Cortex of kidney (tissue), 1 donor: ENCODE measurements around the gene URI1.
"Not testable (repeated sequence)": the region's sequence is repeated elsewhere in the genome, so short reads cannot be mapped to it uniquely, and the experiment has no call there.

Experiments
- DNase-seq: peaks from one replicate; lab custom pipeline; 2025; lab: John Stamatoyannopoulos, UW

URI1 gene

DNA sequence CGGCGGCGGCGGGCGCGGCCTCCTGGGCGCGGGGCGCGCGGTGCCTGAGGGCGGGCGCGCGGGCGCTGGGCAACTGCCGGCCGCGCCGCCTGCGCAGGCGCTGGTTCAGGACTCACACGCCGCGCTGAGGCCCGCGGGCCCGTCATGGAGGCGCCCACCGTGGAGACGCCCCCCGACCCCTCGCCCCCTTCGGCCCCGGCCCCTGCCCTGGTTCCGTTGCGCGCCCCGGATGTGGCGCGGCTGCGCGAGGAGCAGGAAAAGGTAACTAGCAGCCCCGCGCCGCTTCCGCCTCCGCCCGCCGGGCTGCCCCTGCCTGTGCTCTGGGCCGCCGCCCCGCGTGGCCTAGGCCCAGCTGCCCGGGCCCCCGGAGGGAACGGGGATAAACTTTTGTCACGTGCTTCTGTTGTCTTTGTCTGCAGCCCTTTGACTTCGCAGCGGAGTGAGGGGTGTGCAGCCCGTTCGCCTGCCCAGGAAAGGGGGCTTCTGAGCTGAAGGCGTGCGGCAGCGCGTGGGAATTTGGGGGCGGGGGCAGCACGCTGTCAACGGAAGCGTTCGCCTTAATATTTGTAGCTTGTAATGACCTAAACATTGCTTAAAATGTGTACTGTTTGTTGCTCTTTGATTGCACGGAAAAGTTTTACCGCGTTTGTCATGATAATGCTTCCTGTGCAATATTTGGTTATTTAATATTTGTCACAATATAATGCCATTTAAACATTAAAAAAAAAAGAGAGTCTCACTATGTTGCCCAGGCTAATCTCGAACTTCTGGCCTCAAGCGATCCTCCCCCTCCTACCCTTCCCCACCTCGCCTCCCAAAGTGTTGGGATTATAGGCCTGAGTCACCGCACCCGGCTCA is 594 bp downstream of the URI1 start:
- DNase-seq: no peak

- no peak for DNase-seq
Measured at GRCh38 chr19:29943615-29944014, 1.6 kb downstream of the URI1 start.

DNA sequence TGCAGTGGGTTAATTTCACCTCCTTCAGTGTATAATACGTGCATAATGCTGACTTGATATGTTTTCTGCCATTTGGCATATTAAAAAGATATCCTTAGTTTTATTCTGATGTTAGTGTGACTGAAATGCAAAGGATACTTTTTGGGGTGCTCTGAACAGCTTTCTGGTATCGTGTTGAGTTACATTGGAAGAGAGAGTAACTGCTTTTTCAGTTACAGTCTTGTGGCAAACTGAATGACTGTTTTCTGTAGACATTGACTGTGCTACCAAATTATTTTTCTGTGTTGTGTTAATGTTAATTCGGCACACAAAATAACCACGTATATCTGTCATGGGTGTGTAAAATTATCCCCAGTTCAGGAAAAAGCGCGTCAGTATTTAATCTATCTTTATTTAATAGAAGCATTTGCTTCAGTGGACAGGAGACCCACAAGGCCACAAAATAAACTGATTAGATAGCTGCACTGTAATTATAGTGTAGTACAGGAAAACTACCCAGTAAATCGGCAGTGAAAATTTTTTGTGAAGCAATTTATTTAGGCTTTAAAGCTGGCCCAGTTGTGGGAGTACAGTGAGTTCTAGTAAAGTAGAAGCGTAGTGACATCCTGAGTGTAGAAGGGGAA is 2.5 kb downstream of the URI1 start:
- DNase-seq: no peak

GRCh38 chr19:29945017-29945416 is 3.0 kb downstream of the URI1 start:
- DNase-seq: no peak

DNA sequence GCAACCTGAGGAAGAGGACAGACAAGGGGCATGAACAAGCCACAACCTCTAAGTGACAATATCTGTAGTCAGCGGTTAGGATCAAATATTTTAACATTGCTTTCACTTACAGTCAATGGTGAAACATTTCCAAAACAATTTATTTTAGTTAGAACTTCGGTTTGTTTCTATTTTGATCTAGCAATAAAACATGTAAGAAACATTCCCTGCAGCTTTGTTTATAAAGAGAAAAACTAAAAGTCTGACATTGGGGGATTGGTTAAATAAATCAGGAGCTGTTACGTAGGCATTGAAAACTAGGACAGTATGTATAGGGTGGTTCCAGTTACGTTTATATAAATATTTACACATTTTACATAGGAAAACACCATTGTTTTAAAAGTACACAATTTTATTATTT is 3.4 kb downstream of the URI1 start:
- no peak for DNase-seq

DNA sequence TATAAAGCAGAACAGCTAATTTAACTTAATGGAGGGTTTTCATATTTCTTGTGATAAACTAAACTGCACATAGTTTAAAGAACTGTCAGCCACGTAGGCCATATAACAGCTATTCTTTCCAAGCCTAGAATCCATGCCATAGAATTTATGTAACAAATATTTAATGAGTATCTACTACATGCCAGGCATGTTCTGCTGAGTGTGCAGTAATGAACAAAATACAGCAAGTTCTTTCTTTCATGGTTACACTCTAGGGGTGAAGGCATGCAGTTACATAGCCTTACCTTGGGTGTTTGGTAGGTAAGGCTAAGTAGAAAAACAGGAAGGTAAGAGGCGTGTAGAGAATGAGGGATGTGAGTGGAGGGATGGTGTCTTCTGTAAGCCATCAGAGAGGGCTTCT is 4.6 kb downstream of the URI1 start:
- DNase-seq: no peak

DNA sequence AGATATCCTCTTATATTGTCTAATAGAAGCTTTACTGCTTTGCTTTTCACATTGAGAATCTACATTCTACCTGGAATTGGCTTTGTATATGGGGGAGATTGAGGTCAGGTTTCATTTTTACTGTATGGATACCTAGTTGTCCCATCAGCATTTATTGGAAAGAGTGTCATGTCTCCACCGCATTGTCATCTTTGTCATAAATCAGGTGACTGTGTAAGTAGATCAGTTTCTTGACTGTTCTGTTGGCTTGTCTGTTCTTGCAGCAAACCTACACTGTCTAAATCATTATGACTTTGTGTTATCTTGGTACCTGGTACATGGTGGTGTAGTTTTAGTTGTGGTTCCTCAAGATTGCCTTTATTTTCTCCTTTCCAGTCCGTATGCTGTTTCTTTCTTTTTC is 5.8 kb downstream of the URI1 start:
- no peak for DNase-seq

- DNase-seq: not testable (repeated sequence)
Measured at GRCh38 chr19:29948759-29949470, 6.9 kb downstream of the URI1 start.

DNA sequence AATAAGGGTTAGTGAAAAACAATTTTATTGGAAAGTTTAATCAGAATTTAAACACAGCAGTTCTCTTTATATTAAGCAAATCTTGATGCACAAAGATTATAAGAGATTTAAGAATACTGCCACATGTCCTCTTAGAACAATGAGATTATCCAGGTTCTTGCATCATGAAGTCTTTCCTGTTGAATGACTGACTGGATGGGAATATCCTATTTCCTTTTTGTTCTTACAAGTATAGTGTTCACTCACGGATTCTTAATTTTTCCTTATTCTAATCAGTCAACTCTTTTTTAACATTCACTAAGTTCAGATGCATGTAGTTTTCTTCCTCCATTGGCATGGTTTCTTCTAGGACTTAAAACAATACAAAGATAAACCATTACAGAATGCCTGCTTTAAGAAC is 10.1 kb downstream of the URI1 start:
- DNase-seq: no peak

- DNase-seq: no peak
Measured at GRCh38 chr19:29952646-29953045, 10.6 kb downstream of the URI1 start.

DNA sequence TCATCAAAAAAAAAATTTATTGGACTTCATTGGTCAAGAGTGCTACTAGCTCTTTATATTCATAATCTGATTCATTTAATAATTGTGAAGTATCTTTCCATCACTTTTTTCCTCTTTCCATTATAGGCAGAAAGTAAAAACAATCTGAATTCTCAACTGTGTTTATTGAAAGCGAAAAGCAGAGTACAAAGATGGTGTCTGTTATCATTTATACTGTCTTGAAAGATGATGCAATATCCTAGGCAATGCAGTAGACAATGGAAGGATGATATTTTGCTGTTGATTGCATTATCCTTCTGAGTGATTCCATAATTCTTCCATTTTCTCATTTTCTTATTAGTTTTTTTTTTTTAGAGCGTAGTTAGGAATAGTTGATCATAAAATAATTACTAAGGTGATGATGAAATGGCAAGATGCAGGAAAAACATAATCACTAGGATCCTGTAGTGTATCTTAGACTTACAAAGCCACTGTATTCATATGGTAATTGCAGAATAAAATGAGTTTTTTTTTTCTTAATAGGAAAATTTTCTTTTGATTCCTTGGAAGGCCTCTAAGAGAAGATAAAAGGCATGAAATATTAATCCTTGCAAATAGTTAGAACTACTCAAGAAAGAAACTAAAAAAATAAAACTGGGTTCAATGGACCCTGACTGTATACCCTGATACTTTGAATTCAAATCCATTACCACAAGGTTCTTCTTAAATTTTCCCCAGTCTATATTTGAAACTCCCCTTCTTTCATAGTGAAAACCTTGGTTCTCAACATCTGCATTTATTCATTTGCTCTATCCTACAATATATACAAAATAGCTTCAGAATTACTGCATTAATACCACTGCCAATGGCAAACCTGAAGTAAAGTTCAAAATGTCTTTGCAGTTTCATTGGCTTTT is 11.6 kb downstream of the URI1 start:
- DNase-seq: no peak

DNA sequence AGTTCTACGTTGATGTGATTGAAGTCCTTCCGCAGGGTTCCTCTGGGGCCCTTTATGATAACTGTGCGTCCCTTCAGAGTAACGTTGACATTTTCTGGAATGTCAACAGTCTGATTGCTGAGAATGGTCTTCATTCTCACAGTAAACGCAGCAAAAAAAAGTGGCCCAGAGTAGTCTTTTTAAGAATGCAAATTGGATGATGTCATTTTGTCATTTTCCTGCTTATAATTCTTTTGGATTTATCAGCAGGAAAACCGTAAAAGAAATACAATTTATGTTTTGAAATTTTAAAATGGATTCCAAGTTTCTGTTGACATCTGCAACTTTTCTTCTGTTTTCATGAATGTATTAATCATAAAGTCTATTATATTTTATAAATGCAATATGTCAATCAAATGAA is 14.8 kb downstream of the URI1 start:
- no peak for DNase-seq

GRCh38 chr19:29961311-29961710 is 19.3 kb downstream of the URI1 start:
- no peak for DNase-seq

DNA sequence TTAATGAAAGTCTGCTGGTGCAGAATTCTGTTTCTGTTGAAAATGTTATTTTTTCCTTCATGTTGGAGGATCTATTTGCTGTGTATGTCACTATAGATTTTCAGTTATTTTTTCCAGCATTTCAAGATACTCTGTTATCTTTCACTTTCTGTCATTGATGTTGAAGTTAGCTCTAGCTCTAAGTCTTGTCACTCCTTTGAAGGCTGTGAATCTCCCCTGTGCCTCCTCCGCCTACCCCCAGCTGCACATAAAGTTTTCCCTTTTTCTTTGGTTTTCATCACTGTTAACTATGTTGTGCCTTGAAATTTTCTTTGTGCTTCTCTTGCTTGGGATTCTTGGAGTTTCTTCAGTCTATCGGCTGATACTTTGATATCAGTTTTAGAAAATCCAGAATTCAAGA is 20.8 kb downstream of the URI1 start:
- DNase-seq: no peak

DNA sequence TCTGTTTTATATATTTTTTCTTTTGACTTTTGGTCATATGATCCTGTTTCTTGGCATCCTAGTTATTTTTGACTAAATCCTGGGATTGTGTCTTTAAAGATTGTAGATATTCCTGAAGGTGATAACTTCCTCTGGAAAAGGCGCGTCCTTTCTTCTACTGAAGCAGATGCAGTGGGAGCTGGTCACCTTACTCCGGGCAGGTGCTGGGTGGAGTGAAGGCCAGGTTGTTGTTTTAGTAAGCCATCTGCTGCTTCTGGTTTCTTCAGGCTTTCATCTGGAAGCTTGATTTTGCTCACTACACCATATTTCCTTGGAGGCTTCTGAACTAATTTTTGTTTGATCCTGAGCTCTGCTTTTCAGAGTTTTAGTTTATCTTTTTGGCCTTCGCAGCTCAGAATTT is 21.5 kb downstream of the URI1 start:
- no peak for DNase-seq

DNA sequence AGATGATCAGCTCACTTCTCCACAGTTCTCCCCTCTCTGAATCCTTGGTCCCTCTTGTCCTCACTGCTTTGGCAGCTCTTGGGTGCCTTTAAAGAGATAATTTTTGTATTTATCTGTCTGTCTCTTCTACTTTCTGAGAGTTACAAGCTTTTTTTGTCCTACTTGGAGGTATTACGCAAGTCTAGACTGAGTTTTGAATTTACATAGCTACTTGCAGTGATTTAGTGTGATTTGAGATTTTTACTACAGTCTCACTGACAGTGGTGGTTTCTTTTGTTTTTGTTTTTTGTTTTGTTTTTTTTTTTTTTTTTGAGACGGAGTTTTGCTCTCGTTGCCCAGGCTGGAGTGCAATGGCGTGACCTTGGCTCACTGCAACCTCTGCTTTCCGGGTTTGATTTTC is 22.1 kb downstream of the URI1 start:
- no peak for DNase-seq

DNA sequence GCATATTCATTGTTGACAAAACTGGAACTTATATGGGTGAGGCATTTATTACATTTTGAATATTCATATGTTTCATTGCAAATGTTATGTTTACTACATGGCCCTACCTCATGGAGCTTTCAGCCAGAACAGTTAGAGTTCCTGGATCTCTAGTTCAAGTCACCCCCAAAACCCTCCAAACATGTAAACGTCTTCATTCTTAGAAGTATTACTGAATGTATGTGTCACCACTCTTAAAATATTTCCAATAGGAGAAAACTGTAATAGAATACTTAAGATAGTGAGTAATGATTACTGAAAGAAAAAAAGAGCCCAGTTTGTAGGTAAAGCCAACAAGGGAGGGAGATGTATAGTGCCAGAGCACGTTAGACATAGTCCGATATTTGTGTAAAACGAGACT is 23.5 kb downstream of the URI1 start:
- no peak for DNase-seq

DNA sequence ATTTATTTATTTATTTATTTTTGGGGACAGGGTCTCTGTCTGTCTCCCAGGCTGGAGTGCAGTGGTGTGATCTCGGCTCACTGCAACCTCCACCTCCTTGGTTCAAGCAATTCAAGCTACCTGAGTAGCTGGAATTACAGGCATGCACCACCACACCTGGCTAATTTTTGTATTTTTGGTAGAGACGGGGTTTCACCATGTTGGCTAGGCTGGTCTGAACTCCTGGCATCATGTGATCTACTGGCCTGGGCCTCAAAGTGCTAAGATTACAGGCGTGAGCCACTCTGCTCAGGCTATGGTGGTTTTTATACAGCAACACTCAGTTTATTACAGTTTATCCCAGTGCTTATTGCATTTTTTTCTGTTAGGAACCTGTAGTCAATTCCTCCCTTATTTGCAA is 24.1 kb downstream of the URI1 start:
- DNase-seq: not testable (repeated sequence)

GRCh38 chr19:29966588-29967249 is 24.7 kb downstream of the URI1 start:
- DNase-seq: no peak

GRCh38 chr19:29967623-29968022 is 25.6 kb downstream of the URI1 start:
- DNase-seq: no peak

- no peak for DNase-seq
Measured at GRCh38 chr19:29969891-29970290, 27.9 kb downstream of the URI1 start.

GRCh38 chr19:29971002-29971401 is 29.0 kb downstream of the URI1 start:
- DNase-seq: no peak
